Chondrocyte (in vitro differentiated cells): ENCODE measurements around the gene PIM3. TPM values are rescaled to one million over a fixed set of nuclear protein-coding genes. Genes with fewer than 3 reads are reported as not detected.

Source experiments
- DNase-seq: peaks from one replicate; pipeline ENCODE4 v3.0.0; 2021; ENCODE audit warnings: mixed read lengths, low spot score
- H3K27ac Mint-ChIP-seq: one replicate; pipeline ENCODE4 v1.8.0; 2021; ENCODE audit warnings: mild to moderate bottlenecking, moderate library complexity, mixed read lengths; ENCODE audit not compliant: unreplicated experiment
- H3K27me3 Mint-ChIP-seq: 2 replicates; pipeline ENCODE4 v1.8.0; 2021; ENCODE audit warnings: low read depth, mixed read lengths
- H3K36me3 Mint-ChIP-seq: 2 replicates; pipeline ENCODE4 v1.8.0; 2021; ENCODE audit warnings: low read depth, mixed read lengths
- H3K4me1 Mint-ChIP-seq: 2 replicates; pipeline ENCODE4 v1.8.0; 2021; ENCODE audit warnings: low read depth, mild to moderate bottlenecking, mixed read lengths
- H3K4me3 Mint-ChIP-seq: one replicate; pipeline ENCODE4 v1.8.0; 2021; ENCODE audit warnings: mild to moderate bottlenecking, moderate library complexity, mixed read lengths; ENCODE audit not compliant: unreplicated experiment
- H3K9me3 Mint-ChIP-seq: 2 replicates; pipeline ENCODE4 v1.8.0; 2021; ENCODE audit warnings: low read depth, mixed read lengths
- total RNA-seq: library from RNA; stranded (reverse); gene quantifications from 3 replicates; pipeline ENCODE4 v1.2.1, GENCODE V29; 2021
- TF ChIP-seq, protein P1 (sequence below): fragments of 200-600 bp; sonication (generic); IDR thresholded peaks from 2 replicates; pipeline ENCODE4 v1.5.0; 2021; ENCODE audit warnings: antibody characterized with exemption, mild to moderate bottlenecking, moderate library complexity

Gene PIM3
- total RNA-seq, 1 donor from 2014 or later: 18.2 TPM

GRCh38 chr22:49915610-49916009 lies 45.0 kb upstream of the PIM3 start:
- no peaks in the 10 kb centered on the region for H3K27me3 Mint-ChIP-seq
- H3K4me3 Mint-ChIP-seq: no peak overlapping the region

DNA sequence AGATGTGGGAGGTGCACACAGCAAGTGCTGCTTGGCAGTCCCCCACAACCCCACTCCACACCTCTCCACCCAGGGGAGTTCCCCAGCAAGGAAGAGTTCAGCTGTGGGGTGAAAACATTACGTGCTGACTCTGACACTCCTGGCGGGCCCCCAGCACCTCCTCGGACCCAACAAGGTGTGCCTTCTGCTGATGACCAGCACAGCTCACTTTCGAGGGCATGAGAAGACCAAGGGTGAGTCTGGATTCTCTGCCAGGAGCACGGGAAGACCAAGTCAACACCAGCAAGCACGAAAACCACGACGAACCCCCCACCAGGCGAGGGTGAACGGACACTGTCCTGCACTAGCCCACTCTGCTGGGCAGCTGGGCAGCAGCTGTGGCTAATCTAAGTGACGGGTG lies 43.7 kb upstream of the PIM3 start:
- no peak for DNase-seq
- Mint-ChIP-seq H3K36me3 (no peaks in the 10 kb centered on the region), H3K27me3 (no peaks in the 10 kb centered on the region), H3K4me1 (peaks cover 19% of the 10 kb centered on the region), H3K27ac (no peak overlapping the region), H3K9me3 (no peaks in the 10 kb centered on the region), H3K4me3 (peak overlapping the region; percentile 76)
- TF ChIP-seq, protein P1, sequence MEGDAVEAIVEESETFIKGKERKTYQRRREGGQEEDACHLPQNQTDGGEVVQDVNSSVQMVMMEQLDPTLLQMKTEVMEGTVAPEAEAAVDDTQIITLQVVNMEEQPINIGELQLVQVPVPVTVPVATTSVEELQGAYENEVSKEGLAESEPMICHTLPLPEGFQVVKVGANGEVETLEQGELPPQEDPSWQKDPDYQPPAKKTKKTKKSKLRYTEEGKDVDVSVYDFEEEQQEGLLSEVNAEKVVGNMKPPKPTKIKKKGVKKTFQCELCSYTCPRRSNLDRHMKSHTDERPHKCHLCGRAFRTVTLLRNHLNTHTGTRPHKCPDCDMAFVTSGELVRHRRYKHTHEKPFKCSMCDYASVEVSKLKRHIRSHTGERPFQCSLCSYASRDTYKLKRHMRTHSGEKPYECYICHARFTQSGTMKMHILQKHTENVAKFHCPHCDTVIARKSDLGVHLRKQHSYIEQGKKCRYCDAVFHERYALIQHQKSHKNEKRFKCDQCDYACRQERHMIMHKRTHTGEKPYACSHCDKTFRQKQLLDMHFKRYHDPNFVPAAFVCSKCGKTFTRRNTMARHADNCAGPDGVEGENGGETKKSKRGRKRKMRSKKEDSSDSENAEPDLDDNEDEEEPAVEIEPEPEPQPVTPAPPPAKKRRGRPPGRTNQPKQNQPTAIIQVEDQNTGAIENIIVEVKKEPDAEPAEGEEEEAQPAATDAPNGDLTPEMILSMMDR: no peak

More at GRCh38 chr22:49915610-49916009, 45.0 kb upstream of the PIM3 start:
- Mint-ChIP-seq H3K36me3 (no peaks in the 10 kb centered on the region), H3K27ac (no peak overlapping the region), H3K9me3 (no peaks in the 10 kb centered on the region), H3K4me1 (peaks cover 19% of the 10 kb centered on the region)
- TF ChIP-seq, protein P1: no peak
- DNase-seq: no peak

DNA sequence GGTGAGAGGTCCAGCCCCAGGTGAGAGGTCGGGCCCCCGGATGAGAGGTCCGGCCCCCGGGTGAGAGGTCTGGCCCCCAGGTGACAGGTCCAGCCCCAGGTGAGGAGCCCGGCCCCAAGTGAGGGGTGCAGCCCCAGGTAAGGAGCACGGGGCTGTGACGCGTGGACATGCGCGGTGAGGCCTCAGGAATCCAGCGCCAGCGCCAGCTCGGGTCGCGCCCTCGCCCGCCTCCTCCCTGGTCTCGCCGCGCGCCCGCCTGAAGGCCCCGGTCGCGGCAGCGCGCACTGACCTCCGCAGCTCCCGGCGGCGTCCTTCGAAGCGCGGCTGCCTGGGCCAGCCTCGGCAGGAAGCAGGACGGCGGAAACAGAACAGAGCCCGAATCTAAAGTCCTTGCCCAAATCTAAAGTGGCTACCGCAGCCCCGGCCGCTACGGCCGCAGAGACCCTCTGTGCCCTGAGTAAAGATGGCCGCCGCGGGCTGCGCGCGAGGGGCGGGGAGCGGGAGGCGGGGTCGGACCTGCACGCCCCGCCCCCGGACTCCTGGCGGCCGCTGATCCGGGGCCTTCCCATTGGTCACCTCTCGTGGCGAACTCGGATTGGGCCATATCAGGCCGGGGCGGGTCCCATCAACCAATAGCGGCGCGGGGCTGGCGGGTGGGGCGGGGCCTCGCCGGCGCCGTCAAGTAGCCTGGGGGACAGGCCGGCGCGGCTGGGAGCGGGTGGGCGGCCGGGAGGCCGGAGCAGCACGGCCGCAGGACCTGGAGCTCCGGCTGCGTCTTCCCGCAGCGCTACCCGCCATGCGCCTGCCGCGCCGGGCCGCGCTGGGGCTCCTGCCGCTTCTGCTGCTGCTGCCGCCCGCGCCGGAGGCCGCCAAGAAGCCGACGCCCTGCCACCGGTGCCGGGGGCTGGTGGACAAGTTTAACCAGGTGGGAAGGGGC lies 42.3 kb upstream of the PIM3 start, which contains the start of the genes ALG12 and CRELD2:
Gene ALG12, minus strand, starts transcription at position 465 of the 937 bp plus-strand sequence. CDS start 4,673 bp downstream, outside the sequence.
Gene CRELD2, plus strand, starts transcription at position 661 of the 937 bp plus-strand sequence. Its CDS starts 136 bp downstream, at position 797.
- no peaks in the 10 kb centered on the region for H3K9me3 Mint-ChIP-seq
- H3K27me3 Mint-ChIP-seq: no peaks in the 10 kb centered on the region
- TF ChIP-seq, protein P1: no peak
- peak; percentile 99 for DNase-seq
- peak within 1 kb of the TSS; percentile 84 for H3K27ac Mint-ChIP-seq
- H3K36me3 Mint-ChIP-seq: no peaks in the 10 kb centered on the region
- H3K4me1 Mint-ChIP-seq: peaks cover 19% of the 10 kb centered on the region
- H3K4me3 Mint-ChIP-seq: peak within 1 kb of the TSS; percentile 76

DNA sequence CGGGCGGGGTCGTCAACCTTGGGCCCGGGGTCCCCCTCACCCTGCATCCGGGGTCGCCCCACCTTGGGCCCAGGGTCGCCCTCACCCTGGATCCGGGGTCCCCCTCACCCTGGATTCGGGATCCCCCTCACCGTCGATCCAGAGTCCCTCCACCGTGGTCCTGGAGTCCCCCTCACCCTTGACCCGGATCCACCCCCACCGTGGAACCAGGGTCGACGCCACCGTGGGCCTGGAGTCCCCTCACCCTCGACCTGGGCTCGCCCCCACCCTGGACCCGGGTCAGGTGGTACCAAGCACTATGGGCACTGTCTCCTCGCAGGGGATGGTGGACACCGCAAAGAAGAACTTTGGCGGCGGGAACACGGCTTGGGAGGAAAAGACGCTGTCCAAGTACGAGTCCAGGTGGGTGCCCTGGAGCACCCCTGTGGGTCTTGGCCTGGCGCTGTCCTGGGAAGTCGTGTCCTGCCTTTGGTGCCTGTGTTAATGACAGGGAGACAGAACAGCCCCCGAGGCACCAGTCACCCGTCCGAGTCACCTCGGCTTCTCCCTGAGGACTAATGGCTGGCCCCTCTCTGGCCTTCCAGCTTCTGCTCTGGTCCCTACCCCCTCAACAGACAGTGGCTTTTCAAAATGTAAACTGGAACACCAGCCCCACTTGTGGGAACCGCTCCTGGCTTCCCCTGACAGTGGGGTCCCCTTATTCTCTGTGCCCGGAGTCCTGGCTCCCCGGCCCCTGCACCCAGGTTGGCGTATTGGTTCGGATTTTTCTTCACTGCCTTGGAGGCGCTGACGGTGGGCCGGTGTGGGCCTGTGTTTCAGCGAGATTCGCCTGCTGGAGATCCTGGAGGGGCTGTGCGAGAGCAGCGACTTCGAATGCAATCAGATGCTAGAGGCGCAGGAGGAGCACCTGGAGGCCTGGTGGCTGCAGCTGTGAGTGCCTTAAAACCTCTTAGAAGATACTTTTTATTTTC lies 41.4 kb upstream of the PIM3 start:
- no peak overlapping the region for H3K27ac Mint-ChIP-seq
- peak; percentile 88 for DNase-seq
- no peaks in the 10 kb centered on the region for H3K9me3 Mint-ChIP-seq
- H3K27me3 Mint-ChIP-seq: no peaks in the 10 kb centered on the region
- H3K4me3 Mint-ChIP-seq: peak overlapping the region; percentile 65
- peaks cover 19% of the 10 kb centered on the region for H3K4me1 Mint-ChIP-seq
- H3K36me3 Mint-ChIP-seq: no peaks in the 10 kb centered on the region
- TF ChIP-seq, protein P1: no peak
